NCI-H2171 treated with DMSO at 0.1 percent for 48 hours (cell line): ENCODE results near the gene DZANK1.
"Not testable (repeated sequence)": the region's sequence is repeated elsewhere in the genome, so short reads cannot be mapped to it uniquely, and the experiment has no call there.

Source experiments
- DNase-seq: peaks from one replicate; lab custom pipeline; 2025; lab: John Stamatoyannopoulos, UW

Gene DZANK1

GRCh38 chr20:18466894-18467730 is at the start of gene DZANK1, which contains the start of gene POLR3F:
DZANK1 (minus strand) TSS chr20:18467030; CDS start chr20:18465358, 1,672 bp downstream.
POLR3F (plus strand) TSS chr20:18467390; CDS start chr20:18467507, 117 bp downstream.
- peak; percentile 99 for DNase-seq

GRCh38 chr20:18515973-18516372 is 49.1 kb upstream of the DZANK1 start:
- no peak for DNase-seq

- DNase-seq: no peak
Observed at GRCh38 chr20:18514127-18514526, 47.3 kb upstream of the DZANK1 start.

- no peak for DNase-seq
Observed at GRCh38 chr20:18513208-18513607, 46.4 kb upstream of the DZANK1 start.

DNA sequence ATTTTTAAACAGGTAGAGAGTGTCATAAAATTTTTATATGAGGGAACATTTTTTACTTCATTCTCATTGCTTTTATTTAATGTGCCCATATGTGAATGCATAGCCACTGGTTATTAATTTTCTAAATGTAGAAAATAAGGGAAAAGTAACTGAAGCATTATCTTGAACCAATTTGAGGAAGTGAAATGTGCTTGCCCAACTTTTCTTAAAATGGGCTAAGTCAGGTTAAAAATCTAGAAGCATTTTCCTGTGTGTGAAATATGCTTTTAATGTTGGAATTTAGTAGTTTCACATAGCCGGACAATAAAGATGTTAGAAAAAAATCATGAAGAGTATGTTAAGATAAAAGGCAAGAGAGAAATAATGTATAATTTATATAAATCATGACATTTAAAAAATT is 44.7 kb upstream of the DZANK1 start:
- DNase-seq: no peak

- DNase-seq: peak; percentile 99
Observed at GRCh38 chr20:18507218-18508191, 40.7 kb upstream of the DZANK1 start, which contains the start of gene SEC23B. SEC23B (plus strand) TSS chr20:18507940; CDS start chr20:18510836, 2,896 bp downstream.

- DNase-seq: no peak
Observed at GRCh38 chr20:18506744-18507143, 39.9 kb upstream of the DZANK1 start.

GRCh38 chr20:18504479-18505060 is 37.7 kb upstream of the DZANK1 start:
- DNase-seq: no peak

DNA sequence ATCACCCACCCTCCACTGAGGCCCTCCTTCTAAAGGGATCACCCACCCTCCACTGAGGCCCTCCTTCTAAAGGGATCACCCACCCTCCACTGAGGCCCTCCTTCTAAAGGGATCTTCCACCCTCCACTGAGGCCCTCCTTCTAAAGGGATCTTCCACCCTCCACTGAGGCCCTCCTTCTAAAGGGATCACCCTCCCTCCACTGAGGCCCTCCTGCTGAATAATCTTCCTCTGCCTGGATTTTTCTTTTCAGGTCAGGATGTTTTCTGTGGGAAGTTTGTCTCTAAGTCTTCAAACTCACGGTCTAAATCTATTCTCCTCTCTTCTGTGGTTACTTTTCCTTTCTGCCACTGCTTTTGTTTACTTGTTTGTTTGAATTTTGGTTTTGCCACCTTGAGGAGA is 34.8 kb upstream of the DZANK1 start:
- not testable (repeated sequence) for DNase-seq

DNA sequence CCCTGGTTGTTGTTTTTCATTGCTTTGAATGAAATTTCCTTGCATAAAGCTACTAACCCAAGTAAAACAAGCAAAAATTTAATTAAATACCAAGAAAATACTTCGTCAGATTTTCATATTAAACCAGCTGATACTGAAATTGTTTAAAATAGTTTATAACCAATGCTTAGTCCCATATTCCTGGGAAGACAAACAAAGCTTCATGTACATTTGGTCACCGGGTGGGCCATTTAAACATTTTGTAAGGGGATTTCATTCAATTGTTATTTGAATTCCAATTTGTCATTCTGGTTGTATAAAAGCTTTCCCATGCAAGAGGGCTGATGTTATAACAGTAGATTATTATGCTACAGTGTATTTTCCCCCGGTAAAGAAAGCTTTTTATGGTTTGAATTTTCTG is 30.8 kb upstream of the DZANK1 start:
- DNase-seq: no peak

DNA sequence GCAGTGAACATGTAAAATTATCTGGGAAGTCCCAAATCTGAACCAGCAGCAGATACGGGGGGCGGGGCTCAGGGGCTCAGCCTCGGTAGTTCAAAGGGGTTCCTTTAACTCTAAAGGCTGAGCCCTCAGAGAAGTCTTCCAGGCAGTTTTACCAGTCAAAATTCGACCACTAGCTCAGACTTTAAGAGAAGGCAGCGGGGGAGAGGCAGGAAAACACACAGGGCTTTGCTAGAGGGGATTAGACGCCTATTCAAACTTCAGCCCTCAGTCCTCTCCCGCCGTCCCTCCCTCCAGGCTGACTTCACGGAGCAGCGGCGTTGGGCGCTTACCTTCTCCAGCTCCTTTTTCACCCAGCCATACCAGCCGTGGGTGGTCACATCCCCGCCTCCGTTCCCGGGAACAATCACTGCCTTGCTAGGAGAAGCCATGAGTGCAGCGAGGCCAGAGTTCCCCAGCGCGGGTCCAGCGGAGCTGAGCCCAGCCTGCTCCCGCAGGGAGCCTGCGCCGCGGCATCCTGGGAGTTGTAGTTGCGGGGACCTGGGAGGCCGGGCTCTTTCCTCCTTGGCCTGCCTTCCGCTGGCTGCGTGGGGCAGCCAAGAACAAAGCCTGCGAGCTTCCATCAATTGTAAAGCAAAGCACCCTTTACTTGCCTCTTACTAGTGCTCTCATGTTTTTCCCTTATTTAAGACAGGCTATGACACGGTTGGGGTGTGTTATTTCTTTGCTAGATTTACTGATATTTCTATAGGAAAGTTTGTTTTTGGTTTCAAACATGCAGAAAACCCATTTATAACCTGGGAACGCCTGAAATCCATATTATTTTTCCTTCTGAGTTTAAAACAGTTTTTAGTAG is 30.1 kb upstream of the DZANK1 start, which contains the start of gene RBBP9:
Gene RBBP9 (minus strand): TSS at position 486 of the 853 bp plus-strand sequence. CDS start 58 bp downstream, at position 428.
- DNase-seq: peak; percentile 92

- DNase-seq: no peak
Observed at GRCh38 chr20:18496042-18496441, 29.2 kb upstream of the DZANK1 start.

GRCh38 chr20:18488301-18488700 is 21.5 kb upstream of the DZANK1 start:
- DNase-seq: no peak

- no peak for DNase-seq
Observed at GRCh38 chr20:18481596-18481995, 14.8 kb upstream of the DZANK1 start.

DNA sequence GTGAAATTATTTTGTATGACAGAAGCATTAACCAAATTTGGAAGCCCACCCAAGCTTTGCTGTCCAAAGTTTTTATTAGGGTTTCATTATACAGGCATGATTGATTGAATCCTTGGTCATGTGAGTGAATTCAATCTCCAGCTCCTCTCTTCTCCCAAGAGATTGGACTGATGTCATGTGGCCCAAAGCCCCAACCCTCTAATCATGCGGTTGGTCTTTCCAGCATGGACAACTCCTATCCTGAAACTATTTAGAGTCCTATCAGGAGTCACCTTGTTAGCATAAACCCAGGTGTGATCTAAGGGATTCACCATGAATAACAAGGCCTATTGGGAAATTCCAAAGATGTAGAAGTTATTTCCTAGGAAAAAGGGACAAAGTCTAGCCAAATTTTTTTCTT is 11.0 kb upstream of the DZANK1 start:
- no peak for DNase-seq

GRCh38 chr20:18477218-18477617 is 10.4 kb upstream of the DZANK1 start:
- DNase-seq: no peak

- no peak for DNase-seq
Observed at GRCh38 chr20:18466574-18466893, 296 bp downstream of the DZANK1 start.

DNA sequence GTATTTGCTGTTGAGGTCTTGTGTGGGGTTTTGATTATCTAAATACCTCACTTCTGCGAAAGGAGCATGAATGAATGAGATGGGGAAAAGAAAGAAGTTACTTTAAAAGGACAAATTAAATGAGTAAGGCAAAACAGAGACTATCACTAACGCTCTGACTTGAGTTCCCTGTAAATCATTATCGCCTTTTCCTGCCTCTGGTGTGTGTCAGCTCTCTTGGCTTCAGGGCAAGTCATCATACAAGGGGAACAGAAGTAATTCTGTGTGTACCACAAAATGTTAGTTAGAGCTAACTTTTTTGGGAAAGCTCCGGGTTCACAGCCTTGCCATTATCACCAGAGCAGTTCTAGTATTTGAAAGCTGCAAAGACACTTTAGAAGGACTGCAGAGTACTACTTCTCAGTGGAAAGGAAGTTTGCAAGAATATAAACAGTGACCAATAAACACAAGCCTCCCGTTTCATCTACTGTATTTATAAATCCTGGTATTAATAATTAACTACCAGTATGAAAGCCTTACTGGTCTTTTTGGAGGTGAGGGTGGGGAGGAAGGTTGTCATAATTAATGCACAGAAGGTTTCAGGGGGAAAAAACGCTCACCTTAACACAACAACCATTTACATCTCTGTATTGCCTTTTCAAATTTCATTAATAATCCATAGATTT is 1.2 kb downstream of the DZANK1 start:
- no peak for DNase-seq

DNA sequence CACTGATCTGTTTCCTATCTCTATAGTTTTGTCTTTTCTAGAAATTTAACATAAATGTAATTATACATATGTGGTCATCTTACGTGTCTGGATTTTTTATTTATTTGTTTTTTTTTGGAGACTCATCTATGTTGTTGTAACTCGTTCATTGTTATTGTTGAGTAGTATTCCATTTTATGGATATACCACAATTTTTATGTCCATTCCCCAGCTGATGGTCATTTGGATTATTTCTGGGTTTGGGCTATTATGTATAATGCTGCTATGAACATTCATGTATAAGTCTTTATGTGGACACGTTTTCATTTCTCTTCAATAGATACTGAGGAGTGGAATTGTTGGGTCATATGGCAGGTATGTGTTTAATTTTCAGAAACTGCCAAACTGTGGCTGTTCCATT is 10.2 kb downstream of the DZANK1 start:
- DNase-seq: no peak

GRCh38 chr20:18443886-18444285 is 22.9 kb downstream of the DZANK1 start:
- DNase-seq: peak; percentile 63

GRCh38 chr20:18440403-18440802 is 26.4 kb downstream of the DZANK1 start:
- DNase-seq: no peak
